GM23248 (cell line): ENCODE measurements around the gene TTLL5. TPM values are rescaled to one million over a fixed set of nuclear protein-coding genes. Genes with fewer than 3 reads are reported as not detected.

Source experiments
- DNase-seq: peaks from one replicate; pipeline ENCODE4 v3.0.0-alpha.2; 2015
- H2AFZ ChIP-seq: fragments of 200-600 bp; sonication (generic); 2 replicates; pipeline ENCODE4 v1.6.1; 2016; ENCODE audit warnings: antibody characterized with exemption
- H3F3A ChIP-seq: fragments of 200-600 bp; sonication (generic); 2 replicates; pipeline ENCODE4 v1.6.1; 2016; ENCODE audit warnings: mild to moderate bottlenecking, antibody characterized with exemption, mixed run types; ENCODE audit not compliant: insufficient read depth
- H3K27ac ChIP-seq: fragments of 200-600 bp; sonication (generic); 2 replicates; pipeline ENCODE4 v1.5.1; 2016; ENCODE audit warnings: mild to moderate bottlenecking
- H3K27me3 ChIP-seq: fragments of 200-600 bp; sonication (generic); replicated peaks from 2 replicates; pipeline ENCODE4 v1.6.1; 2016; ENCODE audit warnings: mild to moderate bottlenecking; ENCODE audit not compliant: insufficient read depth
- H3K36me3 ChIP-seq: fragments of 200-600 bp; sonication (generic); 2 replicates; pipeline ENCODE4 v1.6.1; 2016; ENCODE audit warnings: low read depth, mild to moderate bottlenecking
- H3K4me1 ChIP-seq: fragments of 200-600 bp; sonication (generic); 2 replicates; pipeline ENCODE4 v1.6.1; 2016; ENCODE audit warnings: mild to moderate bottlenecking; ENCODE audit not compliant: insufficient read depth
- H3K4me2 ChIP-seq: fragments of 200-600 bp; sonication (generic); one replicate; pipeline ENCODE4 v1.6.1; 2016; ENCODE audit warnings: mild to moderate bottlenecking; ENCODE audit not compliant: unreplicated experiment
- H3K4me3 ChIP-seq: fragments of 200-600 bp; sonication (generic); 2 replicates; pipeline ENCODE4 v1.5.1; 2016; ENCODE audit warnings: mild to moderate bottlenecking
- H3K79me2 ChIP-seq: fragments of 200-600 bp; sonication (generic); 2 replicates; pipeline ENCODE4 v1.6.1; 2016; ENCODE audit warnings: mild to moderate bottlenecking; ENCODE audit not compliant: insufficient read depth
- H3K9ac ChIP-seq: fragments of 200-600 bp; sonication (generic); 2 replicates; pipeline ENCODE4 v1.6.1; 2016; ENCODE audit warnings: mild to moderate bottlenecking
- H3K9me2 ChIP-seq: fragments of 200-600 bp; sonication (generic); 2 replicates; pipeline ENCODE4 v1.6.1; 2016; ENCODE audit warnings: mixed run types, mild to moderate bottlenecking, moderate library complexity; ENCODE audit not compliant: insufficient read depth
- H3K9me3 ChIP-seq: fragments of 200-600 bp; sonication (generic); one replicate; pipeline ENCODE4 v1.6.1; 2017; ENCODE audit warnings: low read depth
- H4K20me1 ChIP-seq: fragments of 200-600 bp; sonication (generic); 2 replicates; pipeline ENCODE4 v1.6.0; 2016; ENCODE audit not compliant: insufficient read depth
- EZH2 ChIP-seq: fragments of 200-600 bp; sonication (generic); IDR thresholded peaks from 2 replicates; pipeline ENCODE4 v1.6.1; 2018; ENCODE audit warnings: antibody characterized with exemption, mild to moderate bottlenecking; ENCODE audit not compliant: insufficient read depth, poor library complexity, severe bottlenecking
- EZH2phosphoT487 ChIP-seq: fragments of 200-600 bp; sonication (generic); IDR thresholded peaks from 2 replicates; pipeline ENCODE4 v1.6.1; 2018; ENCODE audit warnings: antibody characterized with exemption, moderate library complexity, mild to moderate bottlenecking, low read depth; ENCODE audit not compliant: insufficient read depth
- WGBS, 2 experiments: methylation state at CpG; one replicate each; pipeline ENCODE4 v1.1.6; 2015 to 2017; ENCODE audit warnings: low lambda C conversion rate in 2 of 2, low coverage in 1 of 2; ENCODE audit errors: missing lambda C conversion rate in 2 of 2; 5-methylcytosine and 5-hydroxymethylcytosine counted together
- in situ Hi-C: fragments of 300-500 bp; cut with MboI; formaldehyde crosslinking; loops from 2 replicates; pipeline ENCODE4 v1.15.0; 2020
- polyA plus RNA-seq: library from polyadenylated mRNA; unstranded; fragments of >200 nt; fragmentation: Nextera tagmentation; extraction: Ambion mirVana; gene quantifications from 2 replicates; pipeline ENCODE4 v1.2.1, GENCODE V29; 2016
- total RNA-seq: library from RNA; depleted of rRNA; stranded (reverse); fragments of >200 nt; shearing (Covaris generic); gene quantifications from 2 replicates; pipeline ENCODE4 v1.2.3, GENCODE V29; 2014

The TTLL5 gene
- total and polyA plus RNA-seq, 2 experiments from 2014 or later: 14.6 to 17.8 TPM

DNA sequence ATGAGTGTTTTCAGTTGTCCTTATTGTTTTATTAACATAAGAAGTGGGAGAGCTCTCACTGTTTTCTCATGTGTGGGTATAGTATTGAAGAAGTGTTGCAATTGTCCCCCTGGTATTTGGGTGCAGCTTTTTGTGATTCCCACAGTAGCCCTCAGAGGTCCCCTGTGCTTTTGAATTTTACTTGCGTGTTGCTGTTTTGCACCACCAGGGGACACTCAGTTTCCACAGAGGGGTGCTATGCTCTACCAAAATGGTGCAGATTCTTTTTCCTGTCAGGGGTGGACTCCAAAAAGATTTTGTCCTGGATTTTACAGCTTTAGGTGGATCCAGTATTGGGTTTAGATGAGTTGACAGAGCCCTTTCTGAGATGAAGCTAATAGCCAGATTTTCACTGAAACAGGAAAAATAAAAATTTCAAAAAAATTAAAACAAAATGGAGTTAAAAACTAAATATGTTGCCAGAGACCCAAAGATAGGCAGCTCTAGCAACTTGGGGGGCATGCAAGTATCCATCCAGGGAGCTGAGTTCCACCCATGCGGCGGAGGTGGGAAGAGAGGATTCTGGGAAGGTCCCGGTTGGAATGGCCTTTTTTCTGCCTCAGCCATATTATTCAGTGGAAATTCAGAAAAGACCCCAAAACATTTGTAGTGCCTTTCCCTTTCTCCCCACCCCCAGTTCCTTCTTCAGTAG lies 50.2 kb downstream of the TTLL5 start:
- H3K79me2 ChIP-seq: no peaks in the 10 kb centered on the region
- H3K9me2 ChIP-seq: no peaks in the 10 kb centered on the region
- H4K20me1 ChIP-seq: no peaks in the 10 kb centered on the region
- peak; percentile 83 for DNase-seq
- peak overlapping the region; percentile 55 for H3K4me2 ChIP-seq
- H3K9me3 ChIP-seq: no peaks in the 10 kb centered on the region
- no peak overlapping the region for H3K4me3 ChIP-seq
- H3K36me3 ChIP-seq: no peaks in the 10 kb centered on the region
- peak overlapping the region; percentile 32; the same call in 1 of the 2 replicates for H2AFZ ChIP-seq
- H3K27ac ChIP-seq: peak overlapping the region; percentile 74
- in situ Hi-C loops: loop anchor here (10.0 to 25.0 kb wide), 2 partner anchors 274 to 676 kb away; partner anchors contain the start of genes ESRRB, IFT43 and TGFB3
- H3F3A ChIP-seq: peaks cover 39% of the 10 kb centered on the region
- H3K9ac ChIP-seq: peak overlapping the region; percentile 63
- WGBS, 2 experiments: 28 to 50% methylated on average over 4 of the region's 4 CpGs
- H3K4me1 ChIP-seq: peaks cover 22% of the 10 kb centered on the region
- H3K27me3 ChIP-seq: no peaks in the 10 kb centered on the region
- TF ChIP-seq EZH2 (no peak), EZH2phosphoT487 (no peak)

DNA sequence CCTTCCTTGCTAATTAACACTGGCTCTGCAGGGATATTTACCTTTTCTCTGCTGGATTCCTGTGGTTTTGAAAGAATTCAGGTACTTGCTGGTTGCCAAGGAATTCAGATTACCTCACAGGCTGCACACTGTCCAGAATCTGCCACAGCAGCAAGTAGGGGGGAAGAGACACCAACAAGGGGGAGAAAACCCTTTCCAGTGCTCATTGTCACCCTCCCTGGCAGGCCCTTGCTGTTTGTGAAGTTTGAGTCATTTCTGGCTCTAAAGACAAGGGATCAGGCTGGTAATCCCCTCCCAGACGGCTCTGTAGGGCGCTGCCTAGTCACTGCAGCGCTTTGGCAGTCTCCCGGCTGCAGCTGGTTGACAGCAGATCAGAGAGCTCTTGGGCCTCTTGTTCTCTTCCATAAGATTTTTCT lies 50.8 kb downstream of the TTLL5 start:
- H2AFZ ChIP-seq: peak overlapping the region; percentile 32; the same call in 1 of the 2 replicates
- H3K9me2 ChIP-seq: no peaks in the 10 kb centered on the region
- TF ChIP-seq EZH2: no peak
- TF ChIP-seq EZH2phosphoT487: no peak
- H3F3A ChIP-seq: peaks cover 45% of the 10 kb centered on the region
- peak; percentile 96 for DNase-seq
- 6 to 9% methylated on average over 4 of the region's 4 CpGs for WGBS, 2 experiments
- H3K4me2 ChIP-seq: peak overlapping the region; percentile 55
- H3K9ac ChIP-seq: peak overlapping the region; percentile 63
- in situ Hi-C loops: loop anchor here (10.0 to 25.0 kb wide), 2 partner anchors 273 to 675 kb away; partner anchors contain the start of genes ESRRB, IFT43 and TGFB3
- H4K20me1 ChIP-seq: no peaks in the 10 kb centered on the region
- H3K27ac ChIP-seq: peak overlapping the region; percentile 74
- no peak overlapping the region for H3K4me3 ChIP-seq
- no peaks in the 10 kb centered on the region for H3K36me3 ChIP-seq
- H3K27me3 ChIP-seq: no peaks in the 10 kb centered on the region
- peaks cover 28% of the 10 kb centered on the region for H3K4me1 ChIP-seq
- no peaks in the 10 kb centered on the region for H3K9me3 ChIP-seq
- no peaks in the 10 kb centered on the region for H3K79me2 ChIP-seq

DNA sequence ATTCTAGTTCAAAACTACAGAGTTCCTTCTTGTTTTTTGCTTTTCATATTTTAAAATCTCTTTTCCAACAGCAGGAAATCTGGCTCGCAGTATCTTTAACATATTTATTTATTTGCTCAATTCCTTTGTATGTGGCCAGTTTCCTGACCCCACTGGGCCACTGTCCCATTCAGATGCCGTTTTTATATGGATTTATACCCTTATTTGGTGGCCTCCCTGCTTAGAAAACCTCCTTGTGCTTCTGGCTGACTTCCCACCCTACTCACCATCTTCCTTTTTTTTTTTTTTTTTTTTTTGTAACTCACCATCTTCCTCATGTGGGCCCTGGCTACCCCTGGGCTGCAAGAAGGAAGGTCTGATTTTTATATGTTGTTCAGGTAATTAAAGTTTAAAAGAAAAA lies 53.9 kb downstream of the TTLL5 start:
- no peaks in the 10 kb centered on the region for H3K9me3 ChIP-seq
- in situ Hi-C loops: loop anchor here (10.0 to 25.0 kb wide), 2 partner anchors 270 to 672 kb away; partner anchors contain the start of genes ESRRB, IFT43 and TGFB3
- no peak overlapping the region for H2AFZ ChIP-seq
- H4K20me1 ChIP-seq: no peaks in the 10 kb centered on the region
- no peak overlapping the region for H3K4me2 ChIP-seq
- H3K36me3 ChIP-seq: no peaks in the 10 kb centered on the region
- H3K9ac ChIP-seq: no peak overlapping the region
- peaks cover 57% of the 10 kb centered on the region for H3F3A ChIP-seq
- peak; percentile 22 for DNase-seq
- H3K79me2 ChIP-seq: no peaks in the 10 kb centered on the region
- H3K4me1 ChIP-seq: peaks cover 29% of the 10 kb centered on the region
- no peaks in the 10 kb centered on the region for H3K27me3 ChIP-seq
- H3K27ac ChIP-seq: no peak overlapping the region
- 53 to 61% methylated on average over 2 of the region's 2 CpGs for WGBS, 2 experiments
- H3K9me2 ChIP-seq: no peaks in the 10 kb centered on the region
- no peak overlapping the region for H3K4me3 ChIP-seq
- TF ChIP-seq EZH2 (no peak), EZH2phosphoT487 (no peak)

DNA sequence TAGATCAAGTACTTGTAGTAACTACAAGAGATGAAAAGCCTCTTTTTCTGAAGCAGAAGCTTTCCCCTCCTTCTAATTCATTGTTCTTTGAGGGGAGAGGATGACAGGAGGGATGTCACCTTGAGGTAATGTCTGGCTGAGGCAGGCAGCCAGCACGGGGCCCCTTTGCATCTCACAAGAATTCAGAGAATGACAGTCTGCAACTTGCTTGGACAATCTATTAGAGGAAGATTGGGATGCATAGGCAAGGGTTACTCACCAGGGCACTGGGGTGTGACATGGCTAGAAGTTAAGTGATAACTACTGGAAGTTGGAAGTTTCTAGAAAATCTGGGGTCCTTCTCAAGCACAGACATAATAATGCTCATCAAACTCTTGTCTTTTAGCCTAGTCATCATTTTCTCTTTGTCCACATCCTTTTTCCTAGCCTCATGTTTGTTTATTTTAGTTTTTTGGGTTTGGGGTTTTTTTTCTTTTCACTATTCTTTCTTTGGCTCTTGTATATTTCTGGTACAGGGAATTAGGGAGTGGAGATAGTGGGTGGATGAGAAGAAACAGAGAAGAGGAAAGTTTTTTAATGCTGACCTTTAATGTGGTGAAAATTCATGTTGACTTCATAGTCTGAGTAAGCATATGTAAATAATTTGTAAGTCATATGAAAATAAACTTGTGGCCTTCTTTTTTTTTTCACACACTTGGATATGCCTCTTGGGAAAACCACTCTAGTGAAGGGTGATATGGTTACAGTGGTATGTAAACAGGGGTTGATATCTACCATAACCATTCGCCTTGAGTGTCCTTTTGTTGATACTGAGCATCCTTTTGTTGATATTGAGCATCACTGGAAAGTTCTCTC lies 55.1 kb downstream of the TTLL5 start:
- in situ Hi-C loops: loop anchor here (10.0 to 25.0 kb wide), 2 partner anchors 269 to 671 kb away; partner anchors contain the start of genes ESRRB, IFT43 and TGFB3
- H3K4me3 ChIP-seq: no peak overlapping the region
- H3K9ac ChIP-seq: no peak overlapping the region
- H3F3A ChIP-seq: peaks cover 50% of the 10 kb centered on the region
- H3K27me3 ChIP-seq: no peaks in the 10 kb centered on the region
- H3K9me3 ChIP-seq: no peaks in the 10 kb centered on the region
- H3K79me2 ChIP-seq: no peaks in the 10 kb centered on the region
- peaks cover 29% of the 10 kb centered on the region for H3K4me1 ChIP-seq
- 4 to 13% methylated on average over 2 of the region's 2 CpGs for WGBS, 2 experiments
- H4K20me1 ChIP-seq: no peaks in the 10 kb centered on the region
- no peak overlapping the region for H2AFZ ChIP-seq
- H3K4me2 ChIP-seq: peak overlapping the region; percentile 35
- H3K27ac ChIP-seq: peak overlapping the region; percentile 36
- no peak for TF ChIP-seq EZH2
- TF ChIP-seq EZH2phosphoT487: no peak
- no peaks in the 10 kb centered on the region for H3K9me2 ChIP-seq
- H3K36me3 ChIP-seq: no peaks in the 10 kb centered on the region
- peak; percentile 67 for DNase-seq
